GM21717 (cell line): Measurements from ENCODE around the gene USP30.

Experiments
- ATAC-seq: cut with Tn5 transposase; IDR thresholded peaks from one replicate; pipeline ENCODE4 v1.9.1; 2021; ENCODE audit warnings: mild to moderate bottlenecking, moderate library complexity; ENCODE audit not compliant: unreplicated experiment

Gene USP30

DNA sequence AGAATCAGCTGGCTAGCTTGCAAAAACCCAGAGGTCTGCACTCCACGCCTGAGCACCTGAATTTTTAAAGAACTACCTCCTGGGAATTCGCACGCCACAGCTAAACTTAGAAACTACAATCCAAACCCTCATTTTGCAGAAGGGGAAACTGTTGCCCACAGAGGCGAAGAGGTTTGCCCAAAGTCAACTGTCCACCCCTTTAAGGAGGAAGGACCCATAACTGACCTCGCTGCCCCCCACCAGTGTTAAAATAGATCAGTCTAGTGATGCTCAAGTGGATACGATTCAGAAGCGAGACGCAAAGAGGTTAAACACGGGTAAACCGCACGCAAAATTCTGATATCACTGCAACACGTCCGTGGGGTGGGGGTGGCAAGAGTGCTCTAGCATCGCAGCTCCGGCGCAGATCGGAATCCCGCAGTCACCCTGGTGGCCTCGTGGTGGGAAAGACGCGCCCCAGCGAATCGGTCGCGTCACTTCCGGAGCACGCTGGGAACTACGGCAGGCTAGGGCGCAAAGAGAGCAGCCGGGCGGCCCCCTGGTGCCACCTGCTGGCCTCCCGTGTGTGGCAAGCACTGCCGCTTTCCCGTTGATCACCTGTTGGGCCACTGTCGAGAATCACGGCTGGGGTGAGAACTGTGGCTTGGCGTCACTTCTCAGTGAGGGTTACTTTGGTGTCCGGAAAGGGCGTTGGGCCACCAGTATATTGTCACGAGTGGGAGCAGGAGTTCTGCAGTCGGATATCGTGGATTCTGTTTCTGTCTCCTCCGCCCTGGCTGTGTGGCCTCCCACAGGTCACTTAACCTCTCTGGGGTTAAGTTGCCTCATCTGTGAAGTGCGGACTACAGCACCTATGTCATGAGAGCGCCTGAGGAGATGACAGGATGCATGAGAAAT is 40.9 kb downstream of the USP30 start, which contains the start of gene ALKBH2:
Gene ALKBH2 (minus strand): TSS at position 451 of the 897 bp plus-strand sequence. CDS start 686 bp downstream, outside the sequence.
- ATAC-seq: peak; percentile 64

DNA sequence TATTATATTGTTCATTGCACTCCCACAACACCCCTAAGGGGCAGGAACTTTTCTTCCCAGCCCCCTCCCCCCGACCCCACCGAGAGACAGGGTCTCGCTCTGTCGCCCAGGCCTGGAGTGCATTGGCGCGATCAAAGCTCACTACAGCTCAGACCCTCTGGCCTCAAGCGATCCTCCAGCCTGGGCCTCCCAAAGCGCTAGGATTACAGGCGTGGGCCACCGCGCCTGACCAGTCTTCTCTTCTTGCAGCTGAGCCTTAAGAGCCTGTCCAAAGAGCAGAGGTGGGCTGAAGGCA is 44.7 kb downstream of the USP30 start:
- no peak for ATAC-seq

DNA sequence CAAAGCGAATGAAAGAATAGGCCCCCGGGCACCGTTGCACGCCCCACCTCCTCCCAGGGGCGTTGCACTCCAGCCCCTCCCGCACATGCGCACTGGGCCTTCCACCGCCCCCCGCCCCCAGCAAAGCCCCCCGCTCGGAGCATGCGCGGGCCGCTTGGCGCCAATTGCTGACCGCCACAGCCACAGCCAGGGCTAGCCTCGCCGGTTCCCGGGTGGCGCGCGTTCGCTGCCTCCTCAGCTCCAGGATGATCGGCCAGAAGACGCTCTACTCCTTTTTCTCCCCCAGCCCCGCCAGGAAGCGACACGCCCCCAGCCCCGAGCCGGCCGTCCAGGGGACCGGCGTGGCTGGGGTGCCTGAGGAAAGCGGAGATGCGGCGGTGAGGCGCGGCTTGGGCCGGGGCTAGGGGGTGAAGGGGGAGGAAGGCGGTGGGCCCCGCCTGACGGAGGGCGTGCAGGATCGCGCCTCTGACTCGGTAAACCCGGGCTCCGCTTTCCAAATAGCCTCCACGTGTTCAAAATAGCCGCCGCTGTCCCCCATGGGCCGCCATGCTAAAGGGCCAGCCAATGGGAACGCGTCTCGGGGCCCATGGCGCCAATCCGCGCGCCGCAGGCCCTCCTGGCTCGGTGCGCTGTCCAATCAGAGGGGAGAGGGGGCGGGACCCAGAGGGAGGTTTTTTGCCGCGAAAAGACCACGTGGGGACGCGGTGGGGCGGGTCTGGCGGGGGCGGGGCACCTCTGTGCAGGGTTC is 45.2 kb downstream of the USP30 start, which contains the start of gene UNG:
Gene UNG (plus strand): TSS at position 163 of the 748 bp plus-strand sequence. CDS start 83 bp downstream, at position 246.
- ATAC-seq: peak; percentile 87

DNA sequence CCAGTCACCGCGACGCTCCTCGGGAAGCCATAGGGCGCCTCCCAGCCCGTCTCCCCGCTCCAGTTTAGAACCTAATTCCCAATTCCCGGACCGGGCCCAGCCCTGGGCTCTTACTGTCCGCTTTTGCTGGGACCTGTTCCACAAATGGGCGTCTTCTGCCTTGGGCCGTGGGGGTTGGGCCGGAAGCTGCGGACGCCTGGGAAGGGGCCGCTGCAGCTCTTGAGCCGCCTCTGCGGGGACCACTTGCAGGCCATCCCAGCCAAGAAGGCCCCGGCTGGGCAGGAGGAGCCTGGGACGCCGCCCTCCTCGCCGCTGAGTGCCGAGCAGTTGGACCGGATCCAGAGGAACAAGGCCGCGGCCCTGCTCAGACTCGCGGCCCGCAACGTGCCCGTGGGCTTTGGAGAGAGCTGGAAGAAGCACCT is 45.8 kb downstream of the USP30 start:
- ATAC-seq: peak; percentile 18

DNA sequence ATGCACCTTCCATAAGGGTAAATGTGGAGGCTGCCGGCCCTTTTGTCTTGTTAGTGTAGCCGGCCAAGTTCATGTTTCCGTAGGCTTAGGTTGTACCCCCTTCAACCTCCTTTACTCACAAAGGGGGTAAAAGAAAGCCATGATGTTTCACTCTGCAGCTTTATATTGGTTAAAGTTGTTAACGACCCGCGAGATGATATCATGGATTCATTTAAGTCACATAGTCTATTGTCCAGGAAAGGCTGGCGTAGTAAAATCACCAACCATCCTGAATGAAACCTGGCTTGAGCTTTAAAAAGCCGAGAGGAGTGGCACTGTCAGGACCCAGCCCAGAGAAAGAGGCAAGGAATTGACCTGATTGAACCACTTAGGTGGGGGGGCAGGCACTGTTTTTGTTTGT is 46.3 kb downstream of the USP30 start:
- ATAC-seq: no peak

DNA sequence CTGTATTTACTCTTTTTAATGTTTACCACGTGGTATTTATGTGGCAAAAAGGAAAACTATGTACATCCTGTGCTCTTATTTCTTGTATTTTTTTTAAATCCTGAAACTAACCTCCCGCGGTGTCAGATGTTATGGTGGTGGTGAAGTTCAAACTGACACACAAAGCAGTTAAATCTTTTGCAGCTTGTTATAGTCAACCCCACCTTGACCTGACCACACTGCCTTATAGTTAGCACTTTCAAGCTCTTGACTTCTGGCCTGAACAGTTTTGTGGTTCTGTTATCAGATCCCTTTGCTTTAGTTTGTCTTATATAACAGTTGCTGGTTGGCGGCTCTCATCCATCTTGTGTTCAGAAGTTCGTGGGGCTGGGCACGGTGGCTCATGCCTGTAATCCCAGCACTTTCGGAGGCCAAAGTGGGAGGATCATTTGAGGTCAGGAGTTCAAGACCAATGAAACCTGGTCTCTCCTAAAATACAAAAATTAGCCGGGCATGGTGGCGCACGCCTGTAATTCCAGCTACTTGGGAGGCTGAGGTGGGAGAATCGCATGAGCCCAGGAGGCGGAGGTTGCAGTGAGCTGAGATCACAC is 47.1 kb downstream of the USP30 start:
- ATAC-seq: no peak

DNA sequence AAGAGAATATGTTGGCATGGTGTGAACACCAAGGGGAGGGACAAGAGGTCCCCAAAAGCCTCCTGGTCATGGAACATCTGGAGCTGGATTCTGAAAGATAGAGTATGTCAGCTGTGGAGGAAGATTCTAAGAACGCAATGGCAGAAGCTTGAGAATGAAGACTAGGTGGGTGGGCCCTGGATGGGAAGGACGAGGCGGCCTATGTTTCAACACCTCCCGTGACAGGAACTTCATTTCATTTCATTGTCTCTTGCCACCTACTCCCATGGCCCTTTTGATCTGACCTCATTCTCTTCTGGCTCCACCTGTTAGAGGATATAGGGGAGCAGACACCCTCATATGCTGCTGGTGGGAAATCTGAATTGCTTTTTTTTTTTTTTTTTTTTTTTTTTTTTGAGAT is 48.4 kb downstream of the USP30 start:
- no peak for ATAC-seq

DNA sequence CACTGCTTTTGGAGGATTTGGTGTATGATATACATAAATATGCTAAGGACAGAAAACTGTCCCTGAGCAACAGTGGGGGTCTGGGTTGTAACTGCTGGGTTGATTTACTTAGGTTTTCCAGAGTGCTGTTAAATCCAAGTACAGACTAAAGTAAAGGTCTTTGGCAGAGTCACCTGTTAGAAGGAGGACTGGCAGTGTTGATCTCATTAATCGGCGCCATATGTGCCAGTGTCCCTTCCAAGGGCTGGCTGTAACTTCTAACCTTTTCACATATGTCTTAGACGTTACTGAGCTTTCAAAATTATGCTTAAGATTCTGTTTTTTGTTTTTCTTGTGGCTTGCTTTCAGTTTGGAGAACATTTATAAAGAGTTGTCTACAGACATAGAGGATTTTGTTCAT is 50.1 kb downstream of the USP30 start:
- ATAC-seq: no peak

DNA sequence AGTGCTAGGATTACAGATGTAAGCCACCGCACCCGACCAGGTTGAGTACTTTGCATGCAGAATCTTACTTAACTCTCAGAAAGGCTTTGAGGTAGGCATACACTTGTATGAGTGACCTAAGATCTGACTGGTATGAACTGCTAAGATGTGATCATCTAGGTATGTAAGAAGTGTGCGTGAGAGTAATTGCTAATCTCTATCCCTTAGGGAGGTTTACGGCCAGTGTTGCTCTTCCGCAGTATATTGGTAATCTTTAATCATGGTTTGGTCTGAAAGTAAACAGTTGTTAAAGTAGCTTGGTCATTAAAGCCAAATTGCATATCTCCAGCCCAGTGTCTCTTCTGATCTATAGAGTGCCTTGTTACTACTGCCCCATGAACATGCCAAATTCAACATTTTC is 52.8 kb downstream of the USP30 start:
- ATAC-seq: no peak

DNA sequence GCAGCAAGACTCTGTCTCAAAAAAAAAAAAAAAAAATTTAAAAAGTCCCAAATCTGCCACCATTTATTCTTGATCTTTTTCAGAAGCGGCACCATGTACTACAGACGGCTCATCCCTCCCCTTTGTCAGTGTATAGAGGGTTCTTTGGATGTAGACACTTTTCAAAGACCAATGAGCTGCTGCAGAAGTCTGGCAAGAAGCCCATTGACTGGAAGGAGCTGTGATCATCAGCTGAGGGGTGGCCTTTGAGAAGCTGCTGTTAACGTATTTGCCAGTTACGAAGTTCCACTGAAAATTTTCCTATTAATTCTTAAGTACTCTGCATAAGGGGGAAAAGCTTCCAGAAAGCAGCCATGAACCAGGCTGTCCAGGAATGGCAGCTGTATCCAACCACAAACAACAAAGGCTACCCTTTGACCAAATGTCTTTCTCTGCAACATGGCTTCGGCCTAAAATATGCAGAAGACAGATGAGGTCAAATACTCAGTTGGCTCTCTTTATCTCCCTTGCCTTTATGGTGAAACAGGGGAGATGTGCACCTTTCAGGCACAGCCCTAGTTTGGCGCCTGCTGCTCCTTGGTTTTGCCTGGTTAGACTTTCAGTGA is 57.5 kb downstream of the USP30 start:
- no peak for ATAC-seq

DNA sequence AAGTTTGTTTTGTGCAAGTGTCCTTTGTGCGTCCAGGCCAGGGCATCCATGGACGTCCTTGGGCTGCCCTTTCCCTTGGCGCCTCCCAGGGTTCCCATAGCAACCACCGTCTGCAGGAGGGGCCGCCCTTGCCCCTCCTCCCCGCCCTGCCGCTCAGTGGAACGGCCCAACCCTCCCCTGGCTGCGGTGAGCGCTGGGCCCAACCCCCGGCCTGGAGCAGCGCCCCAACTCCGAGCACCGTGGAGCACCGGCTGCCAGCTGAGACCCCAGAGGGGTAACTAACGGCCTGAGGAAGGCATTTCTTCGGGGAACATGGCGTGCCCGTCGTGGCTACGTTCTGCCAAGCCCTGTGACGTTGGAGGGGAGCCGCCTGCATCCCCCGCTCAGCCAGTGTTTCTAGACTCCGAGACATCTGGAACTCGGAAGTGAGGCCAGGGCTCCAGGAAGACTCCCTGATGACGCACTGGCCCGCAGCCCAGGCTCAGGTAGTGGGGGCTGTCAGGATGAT is 58.7 kb downstream of the USP30 start:
- no peak for ATAC-seq

DNA sequence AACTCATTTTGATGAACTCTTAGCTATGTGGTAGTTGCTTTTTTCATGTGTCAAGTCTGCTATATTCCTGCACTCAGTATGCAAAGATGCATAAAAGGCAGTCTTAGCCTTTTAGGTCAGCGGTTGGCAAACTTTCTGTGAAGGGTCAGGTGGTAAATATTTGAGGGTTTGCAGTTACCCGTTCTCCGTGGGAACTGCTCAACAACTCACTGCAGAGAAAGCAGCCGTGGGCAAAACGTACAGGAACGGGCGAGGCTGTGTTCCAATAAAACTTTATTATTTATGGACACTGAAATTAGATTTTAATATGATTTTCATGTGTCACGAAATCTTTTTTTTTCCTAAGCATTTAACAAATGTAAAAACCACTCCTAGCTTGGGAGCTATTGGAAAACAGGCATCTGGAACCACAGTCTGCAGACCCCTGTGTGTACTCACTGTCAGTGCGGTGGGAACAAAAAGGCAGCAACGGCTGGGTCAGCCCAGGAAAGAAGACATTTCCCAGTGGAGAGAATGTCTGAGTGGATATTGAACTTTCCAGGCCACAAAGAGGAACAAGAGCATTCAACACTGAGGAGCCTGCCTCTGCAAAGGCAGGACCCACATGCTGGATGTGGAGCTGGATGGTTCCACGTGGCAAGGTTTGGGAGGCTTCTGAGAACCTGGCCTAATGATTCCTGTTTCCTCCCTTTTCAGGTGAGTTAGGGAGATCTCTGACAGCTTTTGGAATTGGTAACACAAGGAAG is 60.5 kb downstream of the USP30 start:
- no peak for ATAC-seq

DNA sequence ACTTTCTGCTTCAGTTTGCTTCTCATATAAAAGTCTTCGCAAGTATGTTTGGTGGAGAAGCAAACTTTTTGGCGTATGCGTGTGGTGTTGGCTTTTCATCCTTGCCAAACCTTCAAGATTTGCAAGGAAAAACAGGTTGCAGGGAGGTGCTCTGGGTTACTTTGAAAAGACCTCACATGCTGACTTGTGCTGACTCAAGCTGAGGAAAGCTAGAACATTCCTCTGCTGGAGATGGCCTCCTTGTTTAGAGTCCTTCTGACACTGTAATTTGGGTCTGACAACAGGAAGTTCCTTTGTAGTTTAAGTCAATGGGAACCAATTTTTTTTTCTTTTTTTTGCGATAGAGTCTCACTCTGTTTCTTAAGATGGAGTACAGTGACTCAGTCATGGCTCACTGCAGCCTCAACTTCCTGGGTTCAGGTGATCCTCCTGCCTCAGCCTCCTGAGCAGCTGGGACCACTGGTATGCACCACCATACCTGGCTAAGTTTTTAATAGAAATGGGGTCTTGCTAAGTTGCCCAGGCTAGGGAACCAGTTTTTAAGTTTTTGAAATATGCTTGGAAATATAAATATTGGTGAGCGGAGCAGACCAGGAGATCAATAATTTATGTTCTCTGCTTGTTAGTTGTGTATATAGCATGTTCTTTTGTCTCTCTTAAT is 61.4 kb downstream of the USP30 start:
- ATAC-seq: no peak

DNA sequence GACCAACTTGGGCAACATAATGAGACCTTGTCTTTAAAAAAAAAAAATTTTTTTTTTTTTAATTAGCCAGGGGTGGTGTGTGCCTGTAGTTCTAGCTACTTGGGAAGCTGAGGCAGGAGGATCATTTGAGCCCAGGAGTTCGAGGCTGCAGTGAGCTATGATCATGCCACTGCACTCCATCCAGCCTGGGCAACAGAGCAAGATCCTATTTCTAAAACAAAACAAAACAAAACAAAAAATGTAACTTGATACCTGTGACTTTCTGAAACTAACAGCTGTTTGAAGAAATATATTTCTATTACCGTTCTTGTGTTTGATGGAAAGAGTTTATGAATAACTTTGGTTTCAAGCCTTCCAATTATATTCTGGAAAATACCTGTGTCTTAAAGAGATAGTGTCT is 62.3 kb downstream of the USP30 start:
- ATAC-seq: no peak

DNA sequence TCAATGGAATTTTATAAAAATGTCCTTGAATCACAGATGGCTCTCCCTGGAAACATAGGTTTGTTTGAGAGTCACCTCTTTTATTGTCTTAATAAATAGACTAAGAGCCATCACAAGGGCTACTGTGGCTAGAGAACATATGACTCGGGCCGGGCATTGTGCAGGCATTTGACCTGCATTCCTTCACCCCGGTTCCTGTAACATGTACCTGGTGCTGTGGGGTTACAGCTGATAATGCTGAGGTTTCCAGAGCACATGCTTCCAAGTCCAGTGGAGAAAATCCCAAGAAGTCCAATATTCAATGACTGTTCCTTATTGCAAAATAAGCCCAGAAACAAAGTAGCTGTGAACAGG is 63.0 kb downstream of the USP30 start:
- ATAC-seq: no peak

DNA sequence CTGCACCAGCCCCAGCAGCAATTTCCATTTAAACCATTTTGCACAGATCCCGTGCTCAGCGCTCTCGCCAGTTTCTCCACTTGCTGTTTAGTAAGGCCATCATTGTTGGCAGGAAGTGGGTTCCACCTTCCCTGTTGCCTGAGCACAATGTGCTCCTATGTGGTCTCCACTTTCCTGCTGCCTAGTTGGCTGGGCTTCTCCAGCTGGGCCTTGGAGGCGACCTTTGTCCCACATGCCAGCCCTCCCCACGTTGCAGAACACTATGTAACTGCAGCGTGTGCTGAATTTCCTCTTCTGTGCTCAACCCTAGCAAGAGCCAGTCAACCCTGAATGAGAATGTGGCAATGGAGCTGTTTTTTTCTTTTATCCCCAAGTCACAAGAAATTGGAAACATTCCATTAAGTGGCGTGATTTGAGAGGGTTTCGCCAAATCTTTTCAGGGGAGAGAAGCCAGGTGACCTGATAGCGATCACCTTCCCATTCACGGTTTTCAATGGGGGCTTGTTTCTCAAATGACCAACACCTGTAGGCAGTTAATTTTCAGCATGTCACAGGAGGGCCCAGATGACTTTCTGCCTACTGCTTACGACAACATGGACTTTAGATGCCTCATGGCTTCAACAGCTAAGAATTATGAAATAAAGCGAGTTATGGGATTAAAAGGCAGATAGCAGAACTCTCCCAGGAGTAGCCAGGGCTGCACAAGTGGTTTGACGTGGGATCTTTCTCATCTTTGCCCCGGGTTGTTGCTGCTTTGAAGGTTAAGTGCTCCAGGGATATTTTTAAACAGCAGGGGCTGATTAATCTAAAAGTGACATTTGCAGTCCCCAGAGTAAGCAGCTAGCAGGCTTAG is 63.6 kb downstream of the USP30 start, which contains the start of gene ACACB:
Gene ACACB (plus strand): TSS at position 830 of the 853 bp plus-strand sequence. CDS start 22,819 bp downstream, outside the sequence.
- no peak for ATAC-seq

DNA sequence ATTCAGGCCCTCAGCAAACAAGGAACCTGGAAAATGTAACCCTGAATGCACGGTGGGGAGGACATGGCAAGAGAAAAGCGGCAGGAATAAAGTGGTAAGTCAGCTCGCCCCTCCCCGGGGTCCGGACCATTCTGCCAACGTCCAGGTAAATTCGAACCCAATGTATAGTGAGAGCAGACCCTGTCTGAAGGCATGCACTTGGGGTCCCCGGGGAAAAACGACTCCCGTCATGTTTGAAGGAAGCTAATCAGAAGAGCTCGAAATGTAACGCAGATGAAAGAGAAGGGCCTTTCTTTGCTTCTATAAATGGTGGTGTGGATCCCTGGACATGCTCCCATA is 64.2 kb downstream of the USP30 start:
- ATAC-seq: no peak

DNA sequence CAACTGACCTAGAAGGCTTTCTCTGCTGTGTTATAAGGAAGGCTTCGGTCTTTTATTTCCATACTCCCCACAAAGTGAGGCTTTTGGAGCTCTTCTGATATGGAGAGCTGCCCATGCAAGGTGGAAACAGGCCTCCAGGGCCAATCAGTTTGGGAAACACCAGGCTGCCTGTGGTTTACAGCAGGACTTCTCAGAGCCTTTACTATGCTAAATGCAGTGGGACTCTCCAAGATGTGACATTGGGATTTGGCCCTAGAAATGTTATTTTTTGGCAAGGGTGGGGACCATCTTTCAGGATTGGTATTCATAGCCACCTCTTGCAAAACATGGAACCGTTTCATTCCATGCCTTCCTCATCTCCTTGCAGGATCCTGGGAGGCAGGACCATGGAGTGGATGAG is 67.7 kb downstream of the USP30 start:
- no peak for ATAC-seq

DNA sequence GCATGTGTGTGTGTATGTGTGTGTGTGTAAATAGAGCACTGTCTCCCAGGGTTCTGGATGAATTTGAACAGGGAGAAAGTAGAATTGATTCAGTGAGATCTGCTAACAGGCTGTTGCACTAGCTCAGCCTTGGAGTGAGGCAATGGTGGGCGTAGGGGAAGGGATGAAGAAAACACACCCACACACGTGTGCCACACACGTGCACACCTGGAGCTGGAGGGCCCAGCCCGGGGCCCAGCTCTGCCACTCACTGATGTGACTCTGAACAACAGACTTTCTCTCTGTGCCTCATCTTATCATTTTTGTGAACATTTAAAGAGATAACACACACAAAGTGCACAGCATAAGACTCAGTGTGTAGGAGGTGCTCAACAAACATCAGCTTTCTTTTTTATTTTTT is 68.2 kb downstream of the USP30 start:
- ATAC-seq: no peak
